Measurements from ENCODE around the gene MMEL1. TPM values are rescaled to one million over a fixed set of nuclear protein-coding genes. Genes with fewer than 3 reads are reported as not detected.

The MMEL1 gene
- total RNA-seq, 1 donor from 2014 or later = 1.0 TPM

- Histone ChIP-seq H3K4me1 (ENCODE audit: control insufficient read depth in 3 of 3, insufficient read depth in 3 of 3, low read length in 3 of 3) (peaks cover 0 to 12% (median 11%) of the 10 kb centered on the region in 3 donors), H3K27me3 (ENCODE audit: control insufficient read depth in 3 of 3, insufficient read depth in 3 of 3, low read length in 3 of 3) (peaks cover 23 to 34% (median 26%) of the 10 kb centered on the region in 3 donors), H3K9ac (ENCODE audit: low read depth in 1 of 3, low read length in 3 of 3) (no peak overlapping the region), H3K9me3 (ENCODE audit: control insufficient read depth in 3 of 3, low read length in 3 of 3) (peaks cover 0 to 4% (median 3%) of the 10 kb centered on the region in 3 donors), H3K36me3 (ENCODE audit: control insufficient read depth in 3 of 3, insufficient read depth in 3 of 3, low read length in 3 of 3) (no peaks in the 10 kb centered on the region), H3K27ac (ENCODE audit: low read depth, low read length) (no peak overlapping the region), H3K4me3 (ENCODE audit: low read length in 3 of 3) (no peak overlapping the region)
Observed at GRCh38 chr1:2597441-2598328, 35.1 kb downstream of the MMEL1 start.

- peaks cover 0 to 12% (median 11%) of the 10 kb centered on the region in 3 donors for H3K4me1 ChIP-seq (ENCODE audit: control insufficient read depth in 3 of 3, insufficient read depth in 3 of 3, low read length in 3 of 3)
- H3K27ac ChIP-seq (ENCODE audit: low read depth, low read length) = no peak overlapping the region
- H3K27me3 ChIP-seq (ENCODE audit: control insufficient read depth in 3 of 3, insufficient read depth in 3 of 3, low read length in 3 of 3) = peaks cover 22 to 26% (median 25%) of the 10 kb centered on the region in 3 donors
- no peak overlapping the region for H3K4me3 ChIP-seq (ENCODE audit: low read length in 3 of 3)
- no peak overlapping the region for H3K9ac ChIP-seq (ENCODE audit: low read depth in 1 of 3, low read length in 3 of 3)
- no peaks in the 10 kb centered on the region for H3K36me3 ChIP-seq (ENCODE audit: control insufficient read depth in 3 of 3, insufficient read depth in 3 of 3, low read length in 3 of 3)
- H3K9me3 ChIP-seq (ENCODE audit: control insufficient read depth in 3 of 3, low read length in 3 of 3) = peaks cover 0 to 3% (median 2%) of the 10 kb centered on the region in 3 donors
Observed at GRCh38 chr1:2596530-2597333, 36.1 kb downstream of the MMEL1 start.

GRCh38 chr1:2595812-2596529 is 36.8 kb downstream of the MMEL1 start:
- Histone ChIP-seq H3K27me3 (ENCODE audit: control insufficient read depth in 3 of 3, insufficient read depth in 3 of 3, low read length in 3 of 3) (peaks cover 22 to 25% (median 25%) of the 10 kb centered on the region in 3 donors), H3K27ac (ENCODE audit: low read depth, low read length) (no peak overlapping the region), H3K4me1 (ENCODE audit: control insufficient read depth in 3 of 3, insufficient read depth in 3 of 3, low read length in 3 of 3) (peaks cover 0 to 12% (median 11%) of the 10 kb centered on the region in 3 donors), H3K9ac (ENCODE audit: low read depth in 1 of 3, low read length in 3 of 3) (no peak overlapping the region), H3K9me3 (ENCODE audit: control insufficient read depth in 3 of 3, low read length in 3 of 3) (peaks cover 0 to 3% (median 0%) of the 10 kb centered on the region in 3 donors), H3K36me3 (ENCODE audit: control insufficient read depth in 3 of 3, insufficient read depth in 3 of 3, low read length in 3 of 3) (no peaks in the 10 kb centered on the region), H3K4me3 (ENCODE audit: low read length in 3 of 3) (no peak overlapping the region)

- Histone ChIP-seq H3K9ac (ENCODE audit: low read depth in 1 of 3, low read length in 3 of 3) (no peak overlapping the region), H3K4me1 (ENCODE audit: control insufficient read depth in 3 of 3, insufficient read depth in 3 of 3, low read length in 3 of 3) (peaks cover 0 to 12% (median 11%) of the 10 kb centered on the region in 3 donors), H3K9me3 (ENCODE audit: control insufficient read depth in 3 of 3, low read length in 3 of 3) (peaks cover 0 to 3% (median 0%) of the 10 kb centered on the region in 3 donors), H3K27ac (ENCODE audit: low read depth, low read length) (no peak overlapping the region), H3K4me3 (ENCODE audit: low read length in 3 of 3) (no peak overlapping the region), H3K36me3 (ENCODE audit: control insufficient read depth in 3 of 3, insufficient read depth in 3 of 3, low read length in 3 of 3) (no peaks in the 10 kb centered on the region), H3K27me3 (ENCODE audit: control insufficient read depth in 3 of 3, insufficient read depth in 3 of 3, low read length in 3 of 3) (peaks cover 22 to 25% (median 25%) of the 10 kb centered on the region in 3 donors)
Observed at GRCh38 chr1:2595261-2595811, 37.5 kb downstream of the MMEL1 start.

GRCh38 chr1:2594641-2595131 is 38.1 kb downstream of the MMEL1 start:
- Histone ChIP-seq H3K9me3 (ENCODE audit: control insufficient read depth in 3 of 3, low read length in 3 of 3) (peaks cover 0 to 3% (median 0%) of the 10 kb centered on the region in 3 donors), H3K4me1 (ENCODE audit: control insufficient read depth in 3 of 3, insufficient read depth in 3 of 3, low read length in 3 of 3) (peaks cover 0 to 12% (median 11%) of the 10 kb centered on the region in 3 donors), H3K9ac (ENCODE audit: low read depth in 1 of 3, low read length in 3 of 3) (no peak overlapping the region), H3K4me3 (ENCODE audit: low read length in 3 of 3) (no peak overlapping the region), H3K36me3 (ENCODE audit: control insufficient read depth in 3 of 3, insufficient read depth in 3 of 3, low read length in 3 of 3) (no peaks in the 10 kb centered on the region), H3K27me3 (ENCODE audit: control insufficient read depth in 3 of 3, insufficient read depth in 3 of 3, low read length in 3 of 3) (peaks cover 22 to 25% (median 25%) of the 10 kb centered on the region in 3 donors), H3K27ac (ENCODE audit: low read depth, low read length) (no peak overlapping the region)

- Histone ChIP-seq H3K9ac (ENCODE audit: low read depth in 1 of 3, low read length in 3 of 3) (peak overlapping the region in 1 of 3 donors; percentile 60), H3K4me1 (ENCODE audit: control insufficient read depth in 3 of 3, insufficient read depth in 3 of 3, low read length in 3 of 3) (peaks cover 0 to 12% (median 11%) of the 10 kb centered on the region in 3 donors), H3K27ac (ENCODE audit: low read depth, low read length) (no peak overlapping the region), H3K27me3 (ENCODE audit: control insufficient read depth in 3 of 3, insufficient read depth in 3 of 3, low read length in 3 of 3) (peaks cover 22 to 25% (median 25%) of the 10 kb centered on the region in 3 donors), H3K36me3 (ENCODE audit: control insufficient read depth in 3 of 3, insufficient read depth in 3 of 3, low read length in 3 of 3) (no peaks in the 10 kb centered on the region), H3K4me3 (ENCODE audit: low read length in 3 of 3) (peak overlapping the region in 1 of 3 donors; percentile 35), H3K9me3 (ENCODE audit: control insufficient read depth in 3 of 3, low read length in 3 of 3) (peaks cover 0 to 3% (median 0%) of the 10 kb centered on the region in 3 donors)
Observed at GRCh38 chr1:2594001-2594640, 38.7 kb downstream of the MMEL1 start.

GRCh38 chr1:2593251-2593878 is 39.5 kb downstream of the MMEL1 start:
- Histone ChIP-seq H3K4me1 (ENCODE audit: control insufficient read depth in 3 of 3, insufficient read depth in 3 of 3, low read length in 3 of 3) (peaks cover 0 to 12% (median 11%) of the 10 kb centered on the region in 3 donors), H3K9ac (ENCODE audit: low read depth in 1 of 3, low read length in 3 of 3) (peak overlapping the region in 1 of 3 donors; percentile 60), H3K4me3 (ENCODE audit: low read length in 3 of 3) (no peak overlapping the region), H3K27me3 (ENCODE audit: control insufficient read depth in 3 of 3, insufficient read depth in 3 of 3, low read length in 3 of 3) (peaks cover 22 to 27% (median 25%) of the 10 kb centered on the region in 3 donors), H3K9me3 (ENCODE audit: control insufficient read depth in 3 of 3, low read length in 3 of 3) (no peaks in the 10 kb centered on the region), H3K36me3 (ENCODE audit: control insufficient read depth in 3 of 3, insufficient read depth in 3 of 3, low read length in 3 of 3) (no peaks in the 10 kb centered on the region), H3K27ac (ENCODE audit: low read depth, low read length) (no peak overlapping the region)

GRCh38 chr1:2592672-2593071 is 40.1 kb downstream of the MMEL1 start:
- Histone ChIP-seq H3K27me3 (ENCODE audit: control insufficient read depth in 3 of 3, insufficient read depth in 3 of 3, low read length in 3 of 3) (peaks cover 22 to 30% (median 25%) of the 10 kb centered on the region in 3 donors), H3K36me3 (ENCODE audit: control insufficient read depth in 3 of 3, insufficient read depth in 3 of 3, low read length in 3 of 3) (no peaks in the 10 kb centered on the region), H3K9ac (ENCODE audit: low read depth in 1 of 3, low read length in 3 of 3) (no peak overlapping the region), H3K9me3 (ENCODE audit: control insufficient read depth in 3 of 3, low read length in 3 of 3) (no peaks in the 10 kb centered on the region), H3K27ac (ENCODE audit: low read depth, low read length) (no peak overlapping the region), H3K4me1 (ENCODE audit: control insufficient read depth in 3 of 3, insufficient read depth in 3 of 3, low read length in 3 of 3) (peaks cover 0 to 14% (median 11%) of the 10 kb centered on the region in 3 donors), H3K4me3 (ENCODE audit: low read length in 3 of 3) (no peak overlapping the region)

Measured in skeletal muscle tissue (tissue), 4 donors.